Calu3 (cell line): ENCODE data around the gene BARHL1. TPM values are rescaled to one million over a fixed set of nuclear protein-coding genes. Genes with fewer than 3 reads are reported as not detected.

Source experiments
- Bru-seq: library from RNA; stranded (reverse); fragments of 400-500 nt; gene quantifications from one replicate; lab custom pipeline; 2021; lab: Mats Ljungman, UMichigan
- BruChase-seq, 2 experiments: library from RNA; stranded (reverse); fragments of 400-500 nt; gene quantifications; one replicate each; lab custom pipeline; 2021; lab: Mats Ljungman, UMichigan
- BruUV-seq: library from RNA; stranded (reverse); fragments of 400-500 nt; replicated peaks from 2 replicates; lab custom pipeline; 2021; lab: Mats Ljungman, UMichigan
- CTCF ChIA-PET: fragments of 300-600 bp; sonication (Branson Sonifier 250); formaldehyde crosslinking; loops from one replicate; lab custom pipeline; 2022; ENCODE audit warnings: antibody characterized with exemption; lab: Charles Lee
- DNase-seq: peaks from one replicate; pipeline ENCODE4 v3.0.0; 2022
- H3K27ac Mint-ChIP-seq: one replicate; pipeline ENCODE4 v1.8.0; 2022; ENCODE audit warnings: mixed read lengths; ENCODE audit not compliant: unreplicated experiment
- H3K27me3 Mint-ChIP-seq: one replicate; pipeline ENCODE4 v1.8.0; 2022; ENCODE audit warnings: mixed read lengths; ENCODE audit not compliant: unreplicated experiment
- H3K36me3 Mint-ChIP-seq: one replicate; pipeline ENCODE4 v1.8.0; 2022; ENCODE audit warnings: mild to moderate bottlenecking, moderate library complexity, mixed read lengths; ENCODE audit not compliant: insufficient read depth, unreplicated experiment
- H3K4me1 Mint-ChIP-seq: one replicate; pipeline ENCODE4 v1.8.0; 2022; ENCODE audit warnings: mild to moderate bottlenecking, low read depth, mixed read lengths; ENCODE audit not compliant: unreplicated experiment
- H3K4me3 Mint-ChIP-seq: one replicate; pipeline ENCODE4 v1.8.0; 2022; ENCODE audit warnings: mild to moderate bottlenecking, low read depth, moderate library complexity, mixed read lengths; ENCODE audit not compliant: unreplicated experiment
- H3K9me3 Mint-ChIP-seq: one replicate; pipeline ENCODE4 v1.8.0; 2022; ENCODE audit warnings: low read depth, mixed read lengths; ENCODE audit not compliant: unreplicated experiment
- intact Hi-C: fragments of 100-400 bp; cut with micrococcal nuclease; formaldehyde crosslinking; loops from one replicate; pipeline ENCODE4 v1.10.0; 2022; ENCODE audit not compliant: unreplicated experiment
- long read RNA-seq: library from polyadenylated mRNA; stranded (forward); transcript quantifications from one replicate; pipeline ENCODE4 v2.0.0, GENCODE V29; 2022
- total RNA-seq: library from RNA; stranded (reverse); gene quantifications from 2 replicates; pipeline ENCODE4 v1.2.3, GENCODE V29; 2022
- TF ChIP-seq, protein P1 (sequence below): fragments of 200-600 bp; IDR thresholded peaks from one replicate; pipeline ENCODE4 v1.8.0; 2022; ENCODE audit warnings: antibody characterized with exemption; ENCODE audit not compliant: unreplicated experiment

Gene BARHL1
- total RNA-seq: not detected in 2 replicates
- not detected for Bru-seq, nascent RNA
- not detected for BruChase-seq, experiment 1, labeled RNA remaining after a 6-hour chase
- BruChase-seq, experiment 2, labeled RNA remaining after a 2-hour chase: not detected
- long read RNA-seq: 0 reads

- BruUV-seq: no TSS peak
- CTCF ChIA-PET: no interaction called here
- no peak for DNase-seq
- H3K27ac Mint-ChIP-seq: no peak within 1 kb of the TSS
- H3K9me3 Mint-ChIP-seq: no peaks in the 10 kb centered on the region
- no peaks in the 10 kb centered on the region for H3K4me1 Mint-ChIP-seq
- peak within 1 kb of the TSS; percentile 70 for H3K4me3 Mint-ChIP-seq
- H3K27me3 Mint-ChIP-seq: peaks cover 63% of the 10 kb centered on the region
- intact Hi-C loops: no loop called here
- TF ChIP-seq, protein P1, sequence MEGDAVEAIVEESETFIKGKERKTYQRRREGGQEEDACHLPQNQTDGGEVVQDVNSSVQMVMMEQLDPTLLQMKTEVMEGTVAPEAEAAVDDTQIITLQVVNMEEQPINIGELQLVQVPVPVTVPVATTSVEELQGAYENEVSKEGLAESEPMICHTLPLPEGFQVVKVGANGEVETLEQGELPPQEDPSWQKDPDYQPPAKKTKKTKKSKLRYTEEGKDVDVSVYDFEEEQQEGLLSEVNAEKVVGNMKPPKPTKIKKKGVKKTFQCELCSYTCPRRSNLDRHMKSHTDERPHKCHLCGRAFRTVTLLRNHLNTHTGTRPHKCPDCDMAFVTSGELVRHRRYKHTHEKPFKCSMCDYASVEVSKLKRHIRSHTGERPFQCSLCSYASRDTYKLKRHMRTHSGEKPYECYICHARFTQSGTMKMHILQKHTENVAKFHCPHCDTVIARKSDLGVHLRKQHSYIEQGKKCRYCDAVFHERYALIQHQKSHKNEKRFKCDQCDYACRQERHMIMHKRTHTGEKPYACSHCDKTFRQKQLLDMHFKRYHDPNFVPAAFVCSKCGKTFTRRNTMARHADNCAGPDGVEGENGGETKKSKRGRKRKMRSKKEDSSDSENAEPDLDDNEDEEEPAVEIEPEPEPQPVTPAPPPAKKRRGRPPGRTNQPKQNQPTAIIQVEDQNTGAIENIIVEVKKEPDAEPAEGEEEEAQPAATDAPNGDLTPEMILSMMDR: no peak
- no peaks in the 10 kb centered on the region for H3K36me3 Mint-ChIP-seq
These were observed at the start of gene BARHL1 for GRCh38 chr9:132582276-132582785. Gene BARHL1, plus strand, starts transcription at chr9:132582606. Its CDS starts 192 bp downstream, at chr9:132582798.

GRCh38 chr9:132534832-132535231 is 47.6 kb upstream of the BARHL1 start:
- H3K4me3 Mint-ChIP-seq: no peak overlapping the region
- no peak overlapping the region for H3K27ac Mint-ChIP-seq
- peaks cover 30% of the 10 kb centered on the region for H3K36me3 Mint-ChIP-seq
- H3K4me1 Mint-ChIP-seq: peaks cover 24% of the 10 kb centered on the region
- no peak for DNase-seq
- no TSS peak for BruUV-seq
- no peaks in the 10 kb centered on the region for H3K27me3 Mint-ChIP-seq
- intact Hi-C loops: no loop called here
- TF ChIP-seq, protein P1: no peak
- H3K9me3 Mint-ChIP-seq: no peaks in the 10 kb centered on the region
- CTCF ChIA-PET: no interaction called here

DNA sequence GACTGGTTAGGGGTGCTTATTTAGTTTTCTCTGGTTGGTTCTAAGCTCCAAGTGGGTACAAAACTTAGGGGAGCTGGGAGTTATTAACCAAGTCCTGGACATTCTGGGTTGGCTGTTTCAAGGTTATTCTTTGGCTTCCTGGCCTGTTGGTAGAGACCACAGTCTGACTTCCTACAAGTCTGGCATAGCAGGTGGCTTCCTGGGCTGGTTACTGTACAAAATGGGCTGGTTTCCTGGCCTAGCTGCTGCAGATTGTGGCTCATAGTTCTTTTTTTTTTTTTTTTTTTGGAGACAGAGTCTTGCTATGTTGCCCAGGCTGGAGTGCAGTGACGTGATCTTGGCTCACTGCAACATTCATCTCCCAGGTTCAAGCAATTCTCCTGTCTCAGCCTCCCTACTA is 46.3 kb upstream of the BARHL1 start:
- Mint-ChIP-seq H3K27ac (peak overlapping the region; percentile 60), H3K4me3 (no peak overlapping the region), H3K9me3 (no peaks in the 10 kb centered on the region), H3K27me3 (no peaks in the 10 kb centered on the region), H3K4me1 (peaks cover 21% of the 10 kb centered on the region), H3K36me3 (peaks cover 30% of the 10 kb centered on the region)
- intact Hi-C loops: no loop called here
- no TSS peak for BruUV-seq
- CTCF ChIA-PET: interaction anchor here (1.2 kb wide), 1 partner anchor 10 kb away, joined by 3 read pairs; no protein-coding TSS in a partner anchor
- TF ChIP-seq, protein P1: no peak
- no peak for DNase-seq

DNA sequence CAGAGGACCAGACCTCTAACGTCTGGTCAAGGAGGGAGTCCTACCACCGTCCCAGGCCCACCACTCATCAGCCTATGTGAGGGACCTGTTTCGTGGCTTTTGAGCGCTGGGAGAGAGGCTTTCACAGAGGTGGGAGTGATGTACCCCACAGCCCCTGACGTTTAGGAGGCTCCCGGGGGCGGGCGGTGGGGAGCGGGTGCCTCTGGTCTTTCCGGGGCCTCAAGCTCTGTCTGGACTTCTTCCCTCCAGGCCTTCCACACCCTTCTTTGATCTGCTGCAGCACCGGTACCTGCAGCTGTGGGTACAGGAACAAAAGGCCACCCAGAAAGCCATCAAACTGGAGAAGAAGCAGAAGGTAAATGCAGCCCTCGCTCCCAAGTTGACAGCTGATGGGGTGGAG is 45.1 kb upstream of the BARHL1 start:
- peak overlapping the region; percentile 98 for H3K27ac Mint-ChIP-seq
- DNase-seq: no peak
- no peaks in the 10 kb centered on the region for H3K9me3 Mint-ChIP-seq
- CTCF ChIA-PET: interaction anchor here (1.5 to 2.9 kb wide), 2 partner anchors 9 to 11 kb away, joined by 3 to 17 read pairs; no protein-coding TSS in a partner anchor
- no TSS peak for BruUV-seq
- intact Hi-C loops: no loop called here
- peak overlapping the region; percentile 26 for H3K4me3 Mint-ChIP-seq
- H3K36me3 Mint-ChIP-seq: peaks cover 30% of the 10 kb centered on the region
- H3K4me1 Mint-ChIP-seq: peaks cover 16% of the 10 kb centered on the region
- TF ChIP-seq, protein P1: no peak
- no peaks in the 10 kb centered on the region for H3K27me3 Mint-ChIP-seq
